Liver (tissue), 9 donors: Measurements from ENCODE around the gene MAPK6. TPM values are rescaled to one million over a fixed set of nuclear protein-coding genes. Genes with fewer than 3 reads are reported as not detected.

ENCODE experiments used
- DNase-seq: peaks from one replicate; pipeline ENCODE4 v3.0.0-alpha.2; 2017; ENCODE audit warnings: low spot score
- H3K27ac ChIP-seq, 2 donors: one replicate each; pipeline ENCODE4 v1.7.0; 2013; ENCODE audit warnings: inconsistent platforms in 2 of 2, low read length in 2 of 2, control low read depth in 1 of 2, low read depth in 1 of 2, mild to moderate bottlenecking in 1 of 2
- H3K27me3 ChIP-seq, 4 donors: one replicate each; pipeline versions ENCODE4 v1.6.1 to v1.7.0; 2013; ENCODE audit warnings: low read length in 3 of 4, inconsistent platforms in 1 of 4, mild to moderate bottlenecking in 1 of 4, moderate library complexity in 1 of 4; ENCODE audit not compliant: control insufficient read depth in 4 of 4, insufficient read depth in 4 of 4
- H3K36me3 ChIP-seq, 4 donors: one replicate each; pipeline versions ENCODE4 v1.6.1 to v1.7.0; 2013; ENCODE audit warnings: low read length in 3 of 4, mild to moderate bottlenecking in 3 of 4, low read depth in 1 of 4, moderate library complexity in 1 of 4; ENCODE audit not compliant: control insufficient read depth in 4 of 4, insufficient read depth in 3 of 4
- H3K4me1 ChIP-seq, 4 donors: one replicate each; pipeline versions ENCODE4 v1.6.1 to v1.7.0; 2013; ENCODE audit warnings: low read length in 3 of 4, mild to moderate bottlenecking in 3 of 4, moderate library complexity in 1 of 4; ENCODE audit not compliant: control insufficient read depth in 4 of 4, insufficient read depth in 4 of 4
- H3K4me3 ChIP-seq, 3 donors: one replicate each; pipeline versions ENCODE4 v1.6.1 to v1.7.0; 2013; ENCODE audit warnings: low read length in 3 of 3, control low read depth in 1 of 3, low read depth in 1 of 3, mild to moderate bottlenecking in 1 of 3
- H3K9ac ChIP-seq, 2 donors: one replicate each; pipeline ENCODE4 v1.7.0; 2013; ENCODE audit warnings: low read length in 2 of 2, mild to moderate bottlenecking in 2 of 2, moderate library complexity in 2 of 2, control low read depth in 1 of 2, low read depth in 1 of 2
- H3K9me3 ChIP-seq, 4 donors: one replicate each; pipeline versions ENCODE4 v1.6.1 to v1.7.0; 2013; ENCODE audit warnings: low read length in 3 of 4; ENCODE audit not compliant: control insufficient read depth in 4 of 4
- CTCF ChIP-seq: fragments of 150-350 bp; IDR thresholded peaks from 2 replicates; pipeline ENCODE4 v1.5.1; 2017; ENCODE audit warnings: improper control_type of control experiment, low read depth, low read length; ENCODE audit not compliant: missing input control
- EGR1 ChIP-seq, 2 donors: IDR thresholded peaks; 2 replicates each; pipeline ENCODE4 v1.6.1; 2016 to 2018; ENCODE audit warnings: antibody characterized with exemption in 2 of 2, low read depth in 2 of 2
- FOXA1 ChIP-seq: IDR thresholded peaks from 2 replicates; pipeline ENCODE4 v1.6.1; 2016; ENCODE audit warnings: antibody characterized with exemption
- FOXA2 ChIP-seq: IDR thresholded peaks from 2 replicates; pipeline ENCODE4 v1.6.1; 2016; ENCODE audit warnings: antibody characterized with exemption
- GABPA ChIP-seq, 2 donors: IDR thresholded peaks in 1 of 2; conservative IDR thresholded peaks in 1 of 2; 2 replicates each; pipeline ENCODE4 v1.6.1; 2016; ENCODE audit warnings: antibody characterized with exemption in 2 of 2, mild to moderate bottlenecking in 1 of 2, moderate library complexity in 1 of 2
- HNF4A ChIP-seq, 2 donors: conservative IDR thresholded peaks; 2 replicates each; pipeline ENCODE4 v1.6.1; 2016; ENCODE audit warnings: antibody characterized with exemption in 2 of 2, mild to moderate bottlenecking in 2 of 2
- HNF4G ChIP-seq: IDR thresholded peaks from 2 replicates; pipeline ENCODE4 v1.6.1; 2016; ENCODE audit warnings: antibody characterized with exemption
- MAX ChIP-seq: IDR thresholded peaks from 2 replicates; pipeline ENCODE4 v1.6.1; 2016; ENCODE audit warnings: antibody characterized with exemption
- NR2F2 ChIP-seq: IDR thresholded peaks from 2 replicates; pipeline ENCODE4 v1.6.1; 2016; ENCODE audit warnings: antibody characterized with exemption
- RAD21 ChIP-seq, 2 donors: IDR thresholded peaks; 2 replicates each; pipeline ENCODE4 v1.6.1; 2016; ENCODE audit warnings: antibody characterized with exemption in 2 of 2, mild to moderate bottlenecking in 2 of 2
- RXRA ChIP-seq, 2 donors: IDR thresholded peaks; 2 replicates each; pipeline ENCODE4 v1.6.1; 2017 to 2018; ENCODE audit warnings: antibody characterized with exemption in 2 of 2, mild to moderate bottlenecking in 1 of 2
- SP1 ChIP-seq: IDR thresholded peaks from 2 replicates; pipeline ENCODE4 v1.6.1; 2018; ENCODE audit warnings: antibody characterized with exemption, mild to moderate bottlenecking
- TAF1 ChIP-seq: conservative IDR thresholded peaks from 2 replicates; pipeline ENCODE4 v1.6.1; 2016; ENCODE audit warnings: antibody characterized with exemption, mild to moderate bottlenecking
- YY1 ChIP-seq: IDR thresholded peaks from 2 replicates; pipeline ENCODE4 v1.6.1; 2016; ENCODE audit warnings: antibody characterized with exemption, mild to moderate bottlenecking
- ZBTB33 ChIP-seq: IDR thresholded peaks from 2 replicates; pipeline ENCODE4 v1.6.1; 2016; ENCODE audit warnings: antibody characterized with exemption
- WGBS: extraction: QIAGEN DNeasy Blood & Tissue Kit; methylation state at CpG from one replicate; pipeline ENCODE4 v1.1.7; 2013; 5-methylcytosine and 5-hydroxymethylcytosine counted together
- polyA plus RNA-seq, 2 donors: library from polyadenylated mRNA; stranded (reverse) in 1 of 2; unstranded in 1 of 2; fragments of 200-250 nt in 1 of 2; fragments of >200 nt in 1 of 2; fragmentation: Nextera tagmentation in 1 of 2; extraction: Ambion mirVana in 1 of 2; gene quantifications; one replicate each; pipeline versions ENCODE4 v1.2.1 to v1.2.3, GENCODE V29; 2013 to 2015
- total RNA-seq, 2 donors: library from RNA; depleted of rRNA; stranded (reverse); fragments of >200 nt; gene quantifications; one replicate each; pipeline ENCODE4 v1.2.3, GENCODE V29; 2014
- TF ChIP-seq, protein P1 (sequence below): IDR thresholded peaks from 2 replicates; pipeline ENCODE4 v1.6.1; 2016; ENCODE audit warnings: antibody characterized with exemption
- TF ChIP-seq, protein P2 (sequence below): IDR thresholded peaks from 2 replicates; pipeline ENCODE4 v1.6.1; 2016; ENCODE audit warnings: antibody characterized with exemption, mild to moderate bottlenecking
- donor health status: healthy.
- donor health status: healthy.
- donor health status: healthy.
- donor health status: healthy.
- donor health status: healthy.

MAPK6 gene
- total and polyA plus RNA-seq, 4 donors = 9.7 to 47.8 (median 32.1) TPM

DNA sequence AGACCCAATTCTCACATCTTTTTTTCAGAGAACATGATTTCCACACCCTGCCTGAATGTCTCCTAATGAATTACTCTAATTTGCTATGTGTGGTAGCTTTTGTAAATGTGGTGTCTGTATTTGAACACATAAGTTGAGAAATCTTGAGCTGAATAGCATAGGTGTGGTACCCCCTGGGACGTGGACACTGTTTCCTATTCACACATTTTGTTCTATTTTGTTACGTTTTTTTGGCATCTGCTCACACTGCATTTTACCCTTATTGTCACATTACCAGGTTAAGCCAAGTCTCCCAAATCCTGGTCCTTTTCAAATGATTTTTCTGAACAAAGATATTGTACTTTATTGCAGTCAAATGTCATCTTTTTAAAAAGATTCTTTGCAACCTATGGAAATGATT lies 6.8 kb upstream of the MAPK6 start:
- DNase-seq = no peak
- H3K4me3 ChIP-seq = no peak overlapping the region
- H3K9ac ChIP-seq = no peak overlapping the region
- H3K27me3 ChIP-seq = no peaks in the 10 kb centered on the region
- TF ChIP-seq FOXA2 = no peak
- no peak for TF ChIP-seq RXRA (IDR thresholded peaks at IDR 0.05)
- no peak for TF ChIP-seq HNF4G
- TF ChIP-seq, protein P1, sequence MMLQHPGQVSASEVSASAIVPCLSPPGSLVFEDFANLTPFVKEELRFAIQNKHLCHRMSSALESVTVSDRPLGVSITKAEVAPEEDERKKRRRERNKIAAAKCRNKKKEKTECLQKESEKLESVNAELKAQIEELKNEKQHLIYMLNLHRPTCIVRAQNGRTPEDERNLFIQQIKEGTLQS = no peak
- no peak for TF ChIP-seq HNF4A (conservative IDR thresholded peaks at IDR 0.05)
- TF ChIP-seq TAF1 = no peak
- no peak for TF ChIP-seq SP1
- TF ChIP-seq NR2F2 = no peak
- TF ChIP-seq, protein P2, sequence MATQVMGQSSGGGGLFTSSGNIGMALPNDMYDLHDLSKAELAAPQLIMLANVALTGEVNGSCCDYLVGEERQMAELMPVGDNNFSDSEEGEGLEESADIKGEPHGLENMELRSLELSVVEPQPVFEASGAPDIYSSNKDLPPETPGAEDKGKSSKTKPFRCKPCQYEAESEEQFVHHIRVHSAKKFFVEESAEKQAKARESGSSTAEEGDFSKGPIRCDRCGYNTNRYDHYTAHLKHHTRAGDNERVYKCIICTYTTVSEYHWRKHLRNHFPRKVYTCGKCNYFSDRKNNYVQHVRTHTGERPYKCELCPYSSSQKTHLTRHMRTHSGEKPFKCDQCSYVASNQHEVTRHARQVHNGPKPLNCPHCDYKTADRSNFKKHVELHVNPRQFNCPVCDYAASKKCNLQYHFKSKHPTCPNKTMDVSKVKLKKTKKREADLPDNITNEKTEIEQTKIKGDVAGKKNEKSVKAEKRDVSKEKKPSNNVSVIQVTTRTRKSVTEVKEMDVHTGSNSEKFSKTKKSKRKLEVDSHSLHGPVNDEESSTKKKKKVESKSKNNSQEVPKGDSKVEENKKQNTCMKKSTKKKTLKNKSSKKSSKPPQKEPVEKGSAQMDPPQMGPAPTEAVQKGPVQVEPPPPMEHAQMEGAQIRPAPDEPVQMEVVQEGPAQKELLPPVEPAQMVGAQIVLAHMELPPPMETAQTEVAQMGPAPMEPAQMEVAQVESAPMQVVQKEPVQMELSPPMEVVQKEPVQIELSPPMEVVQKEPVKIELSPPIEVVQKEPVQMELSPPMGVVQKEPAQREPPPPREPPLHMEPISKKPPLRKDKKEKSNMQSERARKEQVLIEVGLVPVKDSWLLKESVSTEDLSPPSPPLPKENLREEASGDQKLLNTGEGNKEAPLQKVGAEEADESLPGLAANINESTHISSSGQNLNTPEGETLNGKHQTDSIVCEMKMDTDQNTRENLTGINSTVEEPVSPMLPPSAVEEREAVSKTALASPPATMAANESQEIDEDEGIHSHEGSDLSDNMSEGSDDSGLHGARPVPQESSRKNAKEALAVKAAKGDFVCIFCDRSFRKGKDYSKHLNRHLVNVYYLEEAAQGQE = no peak
- no peak for TF ChIP-seq FOXA1
- no peaks in the 10 kb centered on the region for H3K36me3 ChIP-seq
- H3K27ac ChIP-seq = no peak overlapping the region
- H3K4me1 ChIP-seq = peaks cover 0 to 6% (median 0%) of the 10 kb centered on the region in 4 donors
- no peaks in the 10 kb centered on the region for H3K9me3 ChIP-seq
- 68% methylated on average over 2 of the region's 2 CpGs for WGBS

- H3K27me3 ChIP-seq = no peaks in the 10 kb centered on the region
- TF ChIP-seq RAD21 (IDR thresholded peaks at IDR 0.05) (no peak), MAX (no peak), SP1 (no peak), TAF1 (no peak), RXRA (IDR thresholded peaks at IDR 0.05) (no peak), EGR1 (IDR thresholded peaks at IDR 0.05; ENCODE audit: low read depth in 2 of 2) (no peak), FOXA1 (no peak), HNF4G (no peak), FOXA2 (no peak), YY1 (no peak), ZBTB33 (no peak), CTCF (no peak), NR2F2 (no peak), GABPA (IDR thresholded peaks at IDR 0.05 in 1 of 2, conservative IDR thresholded peaks at IDR 0.05 in 1 of 2) (no peak)
- TF ChIP-seq, protein P2 = no peak
- no peaks in the 10 kb centered on the region for H3K9me3 ChIP-seq
- H3K27ac ChIP-seq = no peak overlapping the region
- 92% methylated on average over 3 of the region's 3 CpGs for WGBS
- no peak for DNase-seq
- no peaks in the 10 kb centered on the region for H3K36me3 ChIP-seq
- H3K9ac ChIP-seq = no peak overlapping the region
- H3K4me1 ChIP-seq = peaks cover 0 to 6% (median 0%) of the 10 kb centered on the region in 4 donors
- H3K4me3 ChIP-seq = no peak overlapping the region
These were observed 5.7 kb upstream of the MAPK6 start for GRCh38 chr15:52013151-52013791.
